Measurements from ENCODE around the gene PTPRN2. TPM values are rescaled to one million over a fixed set of nuclear protein-coding genes. Genes with fewer than 3 reads are reported as not detected.

PTPRN2 gene
- total and polyA plus RNA-seq, 2 of the 8 experiments (the other 6 are each of a cell fraction or from before 2014, with no cell fraction given), result 2.6 to 4.5 TPM

GRCh38 chr7:157561523-157561785 lies 1026.2 kb downstream of the PTPRN2 start:
- no peak overlapping the region for H4K8ac ChIP-seq (ENCODE audit: extremely low read depth, insufficient read depth, low read length)
- H3K14ac ChIP-seq (ENCODE audit: insufficient read length), result no peak overlapping the region
- DNase-seq (ENCODE audit: low read depth in 1 of 2, low spot score in 2 of 2) (no peak), FAIRE-seq (no peak)
- peaks cover under 1% of the 10 kb centered on the region; the same call in 1 of the 2 replicates for H3K79me1 ChIP-seq (ENCODE audit: low read depth, low read length)
- H3K4me2 ChIP-seq (ENCODE audit: insufficient read depth in 1 of 2, low read depth in 2 of 2, low read length in 2 of 2), result no peak overlapping the region
- no peaks in the 10 kb centered on the region for H3K79me2 ChIP-seq (ENCODE audit: control insufficient read depth in 1 of 2, insufficient read depth in 2 of 2, low read length in 2 of 2)
- no peak overlapping the region for H4K5ac ChIP-seq (ENCODE audit: insufficient read length, low read depth, low read length)
- H3K4me1 ChIP-seq (replicated peaks in 1 of 4; ENCODE audit: control insufficient read depth in 3 of 4, insufficient read depth in 4 of 4, low read length in 3 of 4), result no peaks in the 10 kb centered on the region
- H3K18ac ChIP-seq (ENCODE audit: extremely low read depth, low read length), result no peak overlapping the region
- no peak overlapping the region for H4K91ac ChIP-seq (replicated peaks; ENCODE audit: insufficient read length, low read length)
- H3K27me3 ChIP-seq (replicated peaks in 1 of 4; ENCODE audit: control insufficient read depth in 3 of 4, extremely low read depth in 1 of 4, insufficient read depth in 3 of 4, low read length in 3 of 4), result no peaks in the 10 kb centered on the region; a peak in 1 of 7 replicates
- no peak overlapping the region for H2AK5ac ChIP-seq (ENCODE audit: low read depth, low read length)
- no peaks in the 10 kb centered on the region; a peak in 1 of 8 replicates for H3K36me3 ChIP-seq (ENCODE audit: control insufficient read depth in 2 of 4, insufficient read depth in 4 of 4, low read length in 3 of 4)
- H2BK15ac ChIP-seq (ENCODE audit: low read length), result no peak overlapping the region
- H3K56ac ChIP-seq (replicated peaks; ENCODE audit: insufficient read length, low read depth, low read length), result no peak overlapping the region
- H4K20me1 ChIP-seq (replicated peaks in 1 of 2; ENCODE audit: control insufficient read depth in 1 of 2, insufficient read depth in 2 of 2, low read length in 2 of 2), result peaks cover 0 to 8% of the 10 kb centered on the region in 2 experiments
- no peak overlapping the region for H2BK5ac ChIP-seq (ENCODE audit: low read depth, low read length)
- H3K4me3 ChIP-seq (ENCODE audit: extremely low read depth in 1 of 4, insufficient read depth in 2 of 4, low read depth in 3 of 4, low read length in 4 of 4), result no peak overlapping the region
- no peak overlapping the region for H3K23ac ChIP-seq (ENCODE audit: insufficient read length)
- no peak overlapping the region for H2BK20ac ChIP-seq (ENCODE audit: low read length)
- H2BK120ac ChIP-seq (replicated peaks; ENCODE audit: low read depth, low read length), result no peak overlapping the region
- peaks cover 9% of the 10 kb centered on the region for H3K23me2 ChIP-seq (ENCODE audit: low read depth, low read length)
- ChIA-PET POLR2A (ENCODE audit: partially characterized antibody) (no interaction called here), CTCF (ENCODE audit: partially characterized antibody) (interaction anchor here (0.6 to 1.2 kb wide), 2 partner anchors 11 to 87 kb away, joined by 3 to 4 read pairs; no protein-coding TSS in a partner anchor)
- H3K27ac ChIP-seq (ENCODE audit: low read depth, low read length), result no peak overlapping the region
- peaks cover 4 to 13% of the 10 kb centered on the region in 2 experiments; a peak in 2 of 4 replicates for H3K9me3 ChIP-seq (ENCODE audit: insufficient read depth in 2 of 2, low read depth in 1 of 2, low read length in 1 of 2)
- no peak overlapping the region for H3K4ac ChIP-seq (replicated peaks; ENCODE audit: insufficient read length, low read depth, low read length)
- no peak overlapping the region for H2BK12ac ChIP-seq (ENCODE audit: low read depth, low read length)
- no peak overlapping the region for H2AFZ ChIP-seq (ENCODE audit: low read length)
- 88% methylated on average over 3 of the region's 3 CpGs; no CpG with 5 or more reads in 1 of the 2 experiments for WGBS, 2 experiments (ENCODE audit: extremely low coverage in 1 of 2, insufficient coverage in 1 of 2, insufficient read length in 1 of 2, insufficient replicate concordance in 2 of 2, low coverage in 1 of 2, low lambda C conversion rate in 2 of 2, missing lambda C conversion rate in 1 of 2)
- H3K9ac ChIP-seq (replicated peaks in 1 of 4; ENCODE audit: extremely low read depth in 1 of 4, low read depth in 3 of 4, low read length in 3 of 4), result no peak overlapping the region
- no peak for TF ChIP-seq TEAD4 (IDR thresholded peaks at IDR 0.05; ENCODE audit: low read depth, low read length)
- TF ChIP-seq ZNF274 (IDR thresholded peaks at IDR 0.05; ENCODE audit: borderline replicate concordance, extremely low read depth, low read length), result no peak
- TF ChIP-seq SUZ12 (IDR thresholded peaks at IDR 0.05; ENCODE audit: low read length), result no peak
- no peak for TF ChIP-seq EZH2 (IDR thresholded peaks at IDR 0.05; ENCODE audit: low read depth, low read length, severe bottlenecking)
- TF ChIP-seq RAD21 (IDR thresholded peaks at IDR 0.05 in 1 of 2, conservative IDR thresholded peaks at IDR 0.05 in 1 of 2; ENCODE audit: low read depth in 2 of 2, low read length in 2 of 2), result no peak
- no peak for TF ChIP-seq CTBP2 (IDR thresholded peaks at IDR 0.05; ENCODE audit: borderline replicate concordance, insufficient read depth, insufficient read length, low read length)
- TF ChIP-seq ASH2L (IDR thresholded peaks at IDR 0.05; ENCODE audit: low read length), result no peak
- no peak for TF ChIP-seq JUND (IDR thresholded peaks at IDR 0.05; ENCODE audit: low read length)
- TF ChIP-seq CHD2 (IDR thresholded peaks at IDR 0.05; ENCODE audit: low read length), result no peak
- TF ChIP-seq CBX5 (IDR thresholded peaks at IDR 0.05; ENCODE audit: low read depth, low read length), result no peak
- no peak for TF ChIP-seq GABPA (IDR thresholded peaks at IDR 0.05; ENCODE audit: borderline replicate concordance, insufficient read depth, low read length)
- TF ChIP-seq ATF2 (IDR thresholded peaks at IDR 0.05; ENCODE audit: low read length), result no peak

All from H1 (cell line).